A549 (cell line): ENCODE data around the gene MGRN1.
A peak's percentile ranks its signal among the peaks of the same experiment; 100 is the strongest.

Experiments
- CHD4 ChIP-seq: fragments of 200-600 bp; sonication (generic); IDR thresholded peaks from 2 replicates; pipeline ENCODE4 v1.6.1; 2016; ENCODE audit warnings: antibody characterized with exemption, mild to moderate bottlenecking, borderline replicate concordance
- MAFK ChIP-seq: fragments of 450-650 bp; IDR thresholded peaks from 2 replicates; pipeline ENCODE4 v1.6.1; 2014; ENCODE audit not compliant: partially characterized antibody
- POLR2A ChIP-seq: IDR thresholded peaks from 2 replicates; pipeline ENCODE4 v1.6.1; 2012; ENCODE audit warnings: mild to moderate bottlenecking, low read length
- RAD21 ChIP-seq, 2 experiments: fragments of >200 bp in 1 of 2; sonication (Bioruptor Twin) in 1 of 2; formaldehyde crosslinking in 1 of 2; IDR thresholded peaks in 1 of 2; conservative IDR thresholded peaks in 1 of 2; 2 replicates in 1 of 2; 3 replicates in 1 of 2; pipeline ENCODE4 v1.6.1; 2012 to 2018; ENCODE audit warnings: inconsistent platforms in 1 of 2
- RCOR1 ChIP-seq: fragments of 150-350 bp; IDR thresholded peaks from 2 replicates; pipeline ENCODE4 v1.6.1; 2014; ENCODE audit warnings: antibody characterized with exemption, low read length, low read depth
- RNF2 ChIP-seq: fragments of 200-600 bp; sonication (generic); IDR thresholded peaks from 2 replicates; pipeline ENCODE4 v1.6.1; 2016; ENCODE audit warnings: low read depth, mild to moderate bottlenecking, antibody characterized with exemption, moderate library complexity, borderline replicate concordance
- TF ChIP-seq, protein P1 (sequence below): fragments of >200 bp; sonication (Bioruptor Twin); formaldehyde crosslinking; IDR thresholded peaks from 3 replicates; pipeline ENCODE4 v1.5.1; 2016
- TF ChIP-seq, protein P2 (sequence below): fragments of 200-600 bp; sonication (generic); IDR thresholded peaks from 2 replicates; pipeline ENCODE4 v1.6.1; 2016; ENCODE audit warnings: antibody characterized with exemption, mild to moderate bottlenecking, moderate library complexity
- TF ChIP-seq, protein P3 (sequence below): fragments of 450-650 bp; IDR thresholded peaks from 2 replicates; pipeline ENCODE4 v1.6.1; 2014; ENCODE audit warnings: antibody characterized with exemption

DNA sequence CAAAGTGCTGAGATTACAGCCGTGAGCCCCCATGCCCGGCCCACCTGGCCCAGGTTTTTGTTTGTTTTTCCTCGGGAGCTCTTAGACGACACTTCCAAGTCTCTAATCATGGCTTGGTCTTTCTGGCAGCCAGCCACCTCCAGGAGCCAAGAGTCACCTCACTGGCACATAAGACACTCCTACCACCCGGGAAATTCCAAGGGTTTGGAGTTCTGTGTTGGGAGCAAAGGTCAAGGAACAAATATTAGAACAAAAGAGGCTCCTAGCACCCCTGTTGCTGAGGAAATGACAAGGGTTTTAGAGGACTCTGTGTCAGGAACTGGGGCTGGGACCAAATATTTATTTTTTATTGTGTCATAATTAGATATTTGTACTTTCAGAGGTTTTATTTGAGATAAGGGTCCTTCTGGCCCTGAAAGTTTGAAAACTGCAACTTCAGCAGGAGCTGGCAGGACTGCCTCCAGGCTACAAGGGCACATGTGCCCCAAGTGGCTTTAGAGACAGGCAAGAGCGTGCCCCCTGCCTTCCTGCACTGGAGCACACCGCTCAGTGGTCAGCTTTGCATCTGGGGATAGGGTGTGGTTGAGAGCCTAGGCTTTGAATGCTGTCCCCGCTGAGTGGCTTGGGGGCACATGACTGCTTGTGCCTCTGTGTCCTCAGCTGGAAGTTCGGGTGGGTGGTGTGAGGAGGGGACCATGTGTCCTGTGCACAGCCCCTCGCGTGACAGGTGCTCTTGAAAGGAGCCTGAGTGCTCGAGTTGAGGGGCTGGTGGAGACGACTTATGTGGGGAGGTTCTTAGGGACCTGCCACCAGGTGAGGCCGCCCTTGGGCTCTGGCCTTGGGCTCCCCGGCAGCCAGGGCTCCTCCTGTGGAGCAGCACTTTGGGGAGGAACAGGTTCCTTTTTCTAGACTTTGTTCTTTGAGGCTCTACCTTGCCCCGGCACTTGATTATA lies 29.7 kb downstream of the MGRN1 start:
- TF ChIP-seq MAFK (peak; percentile 58), POLR2A (no peak), RAD21 (conservative IDR thresholded peaks at IDR 0.05 in 1 of 2, IDR thresholded peaks at IDR 0.05 in 1 of 2) (no peak), RCOR1 (no peak), CHD4 (no peak), RNF2 (no peak)
- TF ChIP-seq, protein P1, sequence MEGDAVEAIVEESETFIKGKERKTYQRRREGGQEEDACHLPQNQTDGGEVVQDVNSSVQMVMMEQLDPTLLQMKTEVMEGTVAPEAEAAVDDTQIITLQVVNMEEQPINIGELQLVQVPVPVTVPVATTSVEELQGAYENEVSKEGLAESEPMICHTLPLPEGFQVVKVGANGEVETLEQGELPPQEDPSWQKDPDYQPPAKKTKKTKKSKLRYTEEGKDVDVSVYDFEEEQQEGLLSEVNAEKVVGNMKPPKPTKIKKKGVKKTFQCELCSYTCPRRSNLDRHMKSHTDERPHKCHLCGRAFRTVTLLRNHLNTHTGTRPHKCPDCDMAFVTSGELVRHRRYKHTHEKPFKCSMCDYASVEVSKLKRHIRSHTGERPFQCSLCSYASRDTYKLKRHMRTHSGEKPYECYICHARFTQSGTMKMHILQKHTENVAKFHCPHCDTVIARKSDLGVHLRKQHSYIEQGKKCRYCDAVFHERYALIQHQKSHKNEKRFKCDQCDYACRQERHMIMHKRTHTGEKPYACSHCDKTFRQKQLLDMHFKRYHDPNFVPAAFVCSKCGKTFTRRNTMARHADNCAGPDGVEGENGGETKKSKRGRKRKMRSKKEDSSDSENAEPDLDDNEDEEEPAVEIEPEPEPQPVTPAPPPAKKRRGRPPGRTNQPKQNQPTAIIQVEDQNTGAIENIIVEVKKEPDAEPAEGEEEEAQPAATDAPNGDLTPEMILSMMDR, result no peak
- TF ChIP-seq, protein P2, sequence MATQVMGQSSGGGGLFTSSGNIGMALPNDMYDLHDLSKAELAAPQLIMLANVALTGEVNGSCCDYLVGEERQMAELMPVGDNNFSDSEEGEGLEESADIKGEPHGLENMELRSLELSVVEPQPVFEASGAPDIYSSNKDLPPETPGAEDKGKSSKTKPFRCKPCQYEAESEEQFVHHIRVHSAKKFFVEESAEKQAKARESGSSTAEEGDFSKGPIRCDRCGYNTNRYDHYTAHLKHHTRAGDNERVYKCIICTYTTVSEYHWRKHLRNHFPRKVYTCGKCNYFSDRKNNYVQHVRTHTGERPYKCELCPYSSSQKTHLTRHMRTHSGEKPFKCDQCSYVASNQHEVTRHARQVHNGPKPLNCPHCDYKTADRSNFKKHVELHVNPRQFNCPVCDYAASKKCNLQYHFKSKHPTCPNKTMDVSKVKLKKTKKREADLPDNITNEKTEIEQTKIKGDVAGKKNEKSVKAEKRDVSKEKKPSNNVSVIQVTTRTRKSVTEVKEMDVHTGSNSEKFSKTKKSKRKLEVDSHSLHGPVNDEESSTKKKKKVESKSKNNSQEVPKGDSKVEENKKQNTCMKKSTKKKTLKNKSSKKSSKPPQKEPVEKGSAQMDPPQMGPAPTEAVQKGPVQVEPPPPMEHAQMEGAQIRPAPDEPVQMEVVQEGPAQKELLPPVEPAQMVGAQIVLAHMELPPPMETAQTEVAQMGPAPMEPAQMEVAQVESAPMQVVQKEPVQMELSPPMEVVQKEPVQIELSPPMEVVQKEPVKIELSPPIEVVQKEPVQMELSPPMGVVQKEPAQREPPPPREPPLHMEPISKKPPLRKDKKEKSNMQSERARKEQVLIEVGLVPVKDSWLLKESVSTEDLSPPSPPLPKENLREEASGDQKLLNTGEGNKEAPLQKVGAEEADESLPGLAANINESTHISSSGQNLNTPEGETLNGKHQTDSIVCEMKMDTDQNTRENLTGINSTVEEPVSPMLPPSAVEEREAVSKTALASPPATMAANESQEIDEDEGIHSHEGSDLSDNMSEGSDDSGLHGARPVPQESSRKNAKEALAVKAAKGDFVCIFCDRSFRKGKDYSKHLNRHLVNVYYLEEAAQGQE, result no peak
- TF ChIP-seq, protein P3, sequence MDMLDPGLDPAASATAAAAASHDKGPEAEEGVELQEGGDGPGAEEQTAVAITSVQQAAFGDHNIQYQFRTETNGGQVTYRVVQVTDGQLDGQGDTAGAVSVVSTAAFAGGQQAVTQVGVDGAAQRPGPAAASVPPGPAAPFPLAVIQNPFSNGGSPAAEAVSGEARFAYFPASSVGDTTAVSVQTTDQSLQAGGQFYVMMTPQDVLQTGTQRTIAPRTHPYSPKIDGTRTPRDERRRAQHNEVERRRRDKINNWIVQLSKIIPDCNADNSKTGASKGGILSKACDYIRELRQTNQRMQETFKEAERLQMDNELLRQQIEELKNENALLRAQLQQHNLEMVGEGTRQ, result no peak
